GM19043 (cell line): Measurements from ENCODE around the gene SLC7A10.

Experiments
- ATAC-seq: cut with Tn5 transposase; IDR thresholded peaks from one replicate; pipeline ENCODE4 v1.9.1; 2021; ENCODE audit warnings: low read depth; ENCODE audit not compliant: unreplicated experiment

Gene SLC7A10

DNA sequence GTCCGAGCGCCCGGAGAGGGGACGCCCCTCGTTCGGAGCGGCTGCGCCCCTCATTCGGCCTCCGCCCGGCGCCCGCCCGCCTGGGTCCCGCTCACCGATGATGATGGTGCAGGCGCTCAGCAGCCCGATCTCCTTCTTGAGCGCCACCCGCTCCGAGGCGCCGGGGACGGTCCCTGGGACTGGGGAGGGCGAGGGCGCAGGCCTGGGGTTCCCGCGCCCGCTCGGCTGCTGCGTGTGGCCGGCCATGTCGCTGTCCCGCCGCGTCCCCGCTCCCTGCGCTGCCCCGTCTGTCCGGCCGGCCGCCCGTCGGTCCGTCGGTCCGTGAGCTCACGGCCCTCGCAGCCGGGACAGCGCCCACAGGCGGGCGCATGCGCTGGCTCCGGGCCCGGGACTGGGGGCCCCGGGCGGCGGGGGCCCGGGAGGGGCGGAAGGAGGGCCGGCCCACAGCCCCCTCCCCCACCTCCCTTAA is at the start of gene SLC7A10:
TSS of gene SLC7A10 (minus strand) at position 393 of the 469 bp plus-strand sequence. CDS start at position 246, 147 bp downstream.
- ATAC-seq = no peak

- no peak for ATAC-seq
Observed at GRCh38 chr19:33274663-33275558, 49.3 kb upstream of the SLC7A10 start.

DNA sequence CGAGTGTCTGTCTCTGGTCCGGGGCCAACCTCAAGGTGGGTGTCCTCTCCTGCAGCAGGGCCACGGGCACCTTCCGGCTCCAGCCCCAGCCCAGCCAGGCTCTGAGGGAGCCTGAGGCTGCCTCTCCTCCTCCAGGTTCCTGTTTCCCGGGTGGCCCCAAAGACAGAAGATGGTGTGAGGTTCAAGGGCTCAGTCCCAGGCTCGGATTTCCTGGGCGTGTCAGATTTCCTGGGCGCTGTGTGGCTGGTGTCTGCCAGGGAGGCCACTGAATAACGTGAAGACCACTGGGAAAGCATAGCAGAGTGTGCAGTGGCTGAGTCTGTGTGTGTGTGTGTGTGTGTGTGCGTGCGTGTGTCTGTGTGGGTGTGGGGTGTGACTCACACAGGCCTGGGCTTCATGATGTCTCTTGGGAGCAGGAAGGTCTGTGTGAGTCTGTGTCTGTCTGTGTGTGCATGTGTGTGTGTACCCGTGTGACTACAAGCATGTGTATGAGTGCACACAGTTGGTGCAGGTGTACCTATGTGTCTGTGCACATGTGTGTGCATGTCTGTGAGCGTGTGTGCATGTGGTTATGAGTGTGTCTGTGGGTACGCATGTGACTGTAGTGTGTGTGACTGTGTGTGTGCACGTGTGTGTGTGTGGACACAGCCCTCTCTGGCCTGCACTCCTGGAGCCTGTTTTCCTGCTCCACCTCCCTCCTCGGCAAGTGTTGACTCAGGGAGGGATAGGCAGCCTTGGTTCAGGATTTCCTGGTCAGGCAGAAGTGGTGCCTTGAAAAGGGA is 48.4 kb upstream of the SLC7A10 start:
- no peak for ATAC-seq

DNA sequence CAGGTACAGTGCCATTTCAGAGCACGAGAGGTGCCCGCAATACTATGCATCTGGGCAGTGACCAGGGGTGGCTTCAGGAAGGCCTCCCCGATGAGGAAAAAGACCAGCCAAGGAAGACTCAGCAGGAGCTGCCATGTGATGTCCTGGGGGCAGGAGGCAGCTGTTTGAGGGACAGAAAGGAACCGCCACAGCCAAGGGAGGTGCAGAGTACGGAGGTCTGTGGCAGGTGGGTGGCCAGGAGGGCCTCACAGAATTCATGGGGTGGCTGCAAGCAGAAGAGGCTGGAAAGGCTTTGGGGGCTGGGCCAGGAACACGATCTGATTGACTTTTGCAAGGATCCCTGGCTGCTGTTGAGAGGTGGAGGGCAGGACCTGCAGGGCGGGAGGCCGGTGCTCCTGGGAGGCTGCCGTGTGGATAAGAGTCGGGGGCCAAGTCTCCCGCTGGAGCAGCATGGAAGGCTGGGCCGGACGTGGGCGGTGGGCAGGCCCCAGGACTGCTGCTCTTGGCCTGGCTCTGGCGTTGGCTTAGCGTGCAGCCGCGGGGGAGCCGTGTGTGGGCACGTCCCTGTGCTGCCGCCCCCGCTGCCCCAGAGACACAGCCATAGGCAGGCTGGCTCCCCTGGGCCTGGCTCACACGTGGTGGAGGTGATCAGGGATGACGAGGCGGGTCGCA is 47.6 kb upstream of the SLC7A10 start:
- ATAC-seq = no peak

GRCh38 chr19:33271246-33272021 is 45.8 kb upstream of the SLC7A10 start:
- no peak for ATAC-seq

DNA sequence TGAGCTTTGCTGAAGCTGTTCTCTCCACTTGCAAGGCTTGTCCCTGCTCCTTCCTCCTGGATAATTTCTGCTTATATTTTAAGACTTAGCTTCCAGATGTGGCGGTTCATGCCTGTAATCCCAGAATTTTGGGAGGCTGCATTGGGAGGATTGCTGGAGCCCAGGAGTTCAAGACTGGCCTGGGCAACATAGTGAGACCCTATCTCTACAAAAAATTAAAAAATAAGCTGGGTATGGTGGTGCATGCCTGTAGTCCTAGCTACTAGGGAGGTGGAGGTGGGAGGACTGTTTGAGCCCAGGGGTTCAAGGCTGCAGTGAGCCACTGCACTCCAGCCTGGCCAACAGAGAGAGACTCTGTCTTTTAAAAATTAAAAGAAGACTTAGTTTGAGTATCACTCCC is 45.1 kb upstream of the SLC7A10 start:
- no peak for ATAC-seq

DNA sequence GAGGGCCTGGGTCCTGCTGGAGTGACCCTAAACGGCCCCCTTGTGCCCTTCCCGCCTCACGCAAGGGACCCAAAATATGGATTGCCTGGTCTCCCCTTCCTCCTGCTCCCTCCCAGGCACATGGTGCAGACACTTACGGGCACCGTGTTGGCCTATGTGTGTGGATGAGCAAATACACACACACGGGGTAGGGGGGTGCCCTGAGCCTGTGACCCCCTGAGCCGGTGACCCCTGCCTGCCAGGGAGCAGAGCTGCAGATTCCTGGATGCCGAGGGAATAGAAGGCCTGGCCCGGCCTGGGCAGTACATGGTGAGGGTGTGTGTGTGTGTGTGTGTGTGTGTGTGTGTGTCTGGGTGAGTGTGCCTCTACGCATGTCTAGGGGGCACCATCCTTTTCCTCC is 43.4 kb upstream of the SLC7A10 start:
- ATAC-seq = no peak

- ATAC-seq = no peak
Observed at GRCh38 chr19:33268162-33268991, 42.7 kb upstream of the SLC7A10 start.

DNA sequence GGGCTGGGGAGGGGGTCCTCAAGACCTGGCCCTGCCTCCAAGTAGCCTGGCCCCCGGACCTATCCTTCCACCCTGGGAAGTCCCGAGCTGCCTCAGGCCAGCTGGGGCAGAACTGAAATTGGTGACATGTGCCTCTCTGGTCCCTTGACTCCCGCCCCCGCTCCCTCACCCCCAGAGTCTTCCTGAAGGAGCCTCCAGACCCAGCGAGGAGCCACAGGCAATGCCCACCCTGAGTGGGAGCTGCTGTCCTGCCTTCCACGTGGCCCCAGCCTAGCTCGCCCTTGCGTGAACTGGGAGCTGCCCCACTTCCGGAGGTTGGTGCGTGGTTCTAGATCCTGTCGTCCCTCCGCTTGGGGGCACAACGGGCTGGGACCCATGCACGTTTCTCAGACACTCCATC is 42.1 kb upstream of the SLC7A10 start:
- ATAC-seq = no peak

- no peak for ATAC-seq
Observed at GRCh38 chr19:33266974-33267484, 41.4 kb upstream of the SLC7A10 start.

GRCh38 chr19:33264881-33265445 is 39.3 kb upstream of the SLC7A10 start:
- no peak for ATAC-seq

GRCh38 chr19:33263325-33264023 is 37.8 kb upstream of the SLC7A10 start:
- no peak for ATAC-seq

DNA sequence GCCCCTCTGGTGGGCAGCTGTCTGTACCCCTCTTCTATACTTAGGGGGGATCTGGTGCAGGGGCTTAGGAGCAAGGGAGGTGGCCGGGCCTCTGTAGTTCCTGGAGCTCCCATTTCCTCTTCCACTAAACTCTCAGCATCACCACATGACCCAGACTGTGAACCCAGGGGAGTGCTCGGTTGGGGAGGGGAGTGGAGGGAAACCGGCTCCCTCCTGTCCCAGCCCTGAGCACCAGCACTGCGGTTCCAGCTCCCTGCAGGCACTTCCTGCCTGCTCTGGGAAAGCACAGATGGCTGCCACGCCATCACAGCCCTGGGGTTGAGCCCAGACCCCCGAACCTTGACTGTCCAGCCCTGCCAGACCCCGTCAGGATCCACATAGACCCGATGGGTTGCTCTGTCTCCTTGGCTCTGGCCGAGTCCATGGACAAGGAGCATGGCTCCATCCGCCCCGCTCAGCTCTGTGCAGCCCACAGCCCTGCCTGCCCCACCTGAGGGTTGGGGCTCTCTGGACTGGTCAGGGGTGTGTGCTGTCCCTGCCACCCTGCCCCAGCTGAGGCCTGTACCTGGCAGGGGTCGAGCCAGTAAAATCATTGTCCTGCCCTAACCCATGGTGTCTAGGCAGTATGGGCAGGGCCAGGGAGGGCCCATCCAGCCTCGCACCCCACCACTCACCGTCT is 36.0 kb upstream of the SLC7A10 start:
- ATAC-seq = no peak

- ATAC-seq = no peak
Observed at GRCh38 chr19:33260628-33261418, 35.2 kb upstream of the SLC7A10 start.

- no peak for ATAC-seq
Observed at GRCh38 chr19:33259539-33259938, 33.9 kb upstream of the SLC7A10 start.

GRCh38 chr19:33257828-33258227 is 32.2 kb upstream of the SLC7A10 start:
- no peak for ATAC-seq

- ATAC-seq = no peak
Observed at GRCh38 chr19:33256261-33256660, 30.6 kb upstream of the SLC7A10 start.
